Natural killer cell (primary cell): ENCODE data around the gene ITGB4. TPM values are rescaled to one million over a fixed set of nuclear protein-coding genes. Genes with fewer than 3 reads are reported as not detected.

Experiments
- ATAC-seq, 3 donors: fragments of 150-1000 bp in 2 of 3; fragments of 200-7000 bp in 1 of 3; cut with Tn5 transposase; 1 replicate in 1 of 3; 2 replicates in 2 of 3; pipeline ENCODE4 v1.10.0; 2021; ENCODE audit warnings: mild to moderate bottlenecking in 2 of 3, moderate library complexity in 2 of 3
- DNase-seq, 2 donors: peaks; one replicate each; pipeline versions ENCODE4 v3.0.0 to v3.0.0-alpha.2; 2013 to 2021; ENCODE audit warnings: mixed read lengths in 1 of 2
- H3K27ac ChIP-seq: one replicate; pipeline ENCODE4 v1.5.1; 2013; ENCODE audit warnings: mild to moderate bottlenecking, low read length
- H3K27me3 ChIP-seq: one replicate; pipeline ENCODE4 v1.6.1; 2013; ENCODE audit warnings: low read length; ENCODE audit not compliant: control insufficient read depth, insufficient read depth
- H3K36me3 ChIP-seq: one replicate; pipeline ENCODE4 v1.6.1; 2013; ENCODE audit warnings: low read length; ENCODE audit not compliant: control insufficient read depth, insufficient read depth
- H3K4me1 ChIP-seq: one replicate; pipeline ENCODE4 v1.6.1; 2013; ENCODE audit warnings: low read length; ENCODE audit not compliant: control insufficient read depth, insufficient read depth
- H3K4me3 ChIP-seq: one replicate; pipeline ENCODE4 v1.5.1; 2013; ENCODE audit warnings: low read length
- H3K9me3 ChIP-seq: one replicate; pipeline ENCODE4 v1.6.1; 2013; ENCODE audit warnings: low read length; ENCODE audit not compliant: control insufficient read depth, insufficient read depth
- H3K27ac Mint-ChIP-seq, 2 donors: one replicate each; pipeline ENCODE4 v1.8.0; 2022; ENCODE audit warnings: mild to moderate bottlenecking in 2 of 2, mixed read lengths in 2 of 2, moderate library complexity in 1 of 2
- H3K27me3 Mint-ChIP-seq, 2 donors: one replicate each; pipeline ENCODE4 v1.8.0; 2022; ENCODE audit warnings: low read depth in 2 of 2, mixed read lengths in 2 of 2
- H3K36me3 Mint-ChIP-seq: one replicate; pipeline ENCODE4 v1.8.0; 2022; ENCODE audit warnings: mixed read lengths
- H3K4me1 Mint-ChIP-seq, 2 donors: one replicate each; pipeline ENCODE4 v1.8.0; 2022; ENCODE audit warnings: mixed read lengths in 2 of 2
- H3K4me3 Mint-ChIP-seq: one replicate; pipeline ENCODE4 v1.8.0; 2022; ENCODE audit warnings: mild to moderate bottlenecking, moderate library complexity, mixed read lengths
- H3K9me3 Mint-ChIP-seq, 2 donors: one replicate each; pipeline ENCODE4 v1.8.0; 2022; ENCODE audit warnings: mixed read lengths in 2 of 2
- CTCF ChIP-seq: fragments of 200-600 bp; IDR thresholded peaks from one replicate; pipeline ENCODE4 v1.8.0; 2022; ENCODE audit warnings: antibody characterized with exemption
- WGBS: methylation state at CpG from one replicate; pipeline ENCODE4 v1.1.7; 2013; ENCODE audit warnings: missing lambda C conversion rate; ENCODE audit not compliant: insufficient coverage; 5-methylcytosine and 5-hydroxymethylcytosine counted together
- intact Hi-C: fragments of 100-400 bp; cut with micrococcal nuclease; formaldehyde crosslinking; loops from one replicate; pipeline ENCODE4 v1.14.2; 2022
- total RNA-seq, 4 donors: library from RNA; stranded (reverse); fragments of 120-200 nt in 1 of 4; gene quantifications; one replicate each; pipeline versions ENCODE4 v1.2.3 to v1.2.4, GENCODE V29; 2013 to 2022

ITGB4 gene
- total RNA-seq, 3 donors from 2014 or later (not counting 1 experiment from before 2014, with no cell fraction given) = 0.38 to 1.0 (median 0.68) TPM

GRCh38 chr17:75731716-75732498, 10.6 kb downstream of the ITGB4 start:
- 91% methylated on average over 31 of the region's 31 CpGs for WGBS
- ATAC-seq = no peak
- H3K9me3 ChIP-seq = no peaks in the 10 kb centered on the region
- Mint-ChIP-seq H3K27ac (no peak overlapping the region), H3K4me1 (no peaks in the 10 kb centered on the region), H3K4me3 (no peak overlapping the region), H3K36me3 (no peaks in the 10 kb centered on the region), H3K27me3 (no peaks in the 10 kb centered on the region), H3K9me3 (no peaks in the 10 kb centered on the region)
- H3K36me3 ChIP-seq = no peaks in the 10 kb centered on the region
- H3K27ac ChIP-seq = no peak overlapping the region
- H3K4me3 ChIP-seq = no peak overlapping the region
- TF ChIP-seq CTCF = no peak
- H3K27me3 ChIP-seq = no peaks in the 10 kb centered on the region
- H3K4me1 ChIP-seq = peaks cover 3% of the 10 kb centered on the region
- no peak for DNase-seq
- intact Hi-C loops = no loop called here

- WGBS = 97% methylated on average over 18 of the region's 18 CpGs
- no peaks in the 10 kb centered on the region for H3K36me3 ChIP-seq
- no peak for TF ChIP-seq CTCF
- peaks cover 0 to 6% of the 10 kb centered on the region in 2 donors for H3K4me1 Mint-ChIP-seq
- H3K27ac ChIP-seq = no peak overlapping the region
- no peak for ATAC-seq
- no peaks in the 10 kb centered on the region for H3K27me3 Mint-ChIP-seq
- intact Hi-C loops = no loop called here
- peaks cover 10% of the 10 kb centered on the region for H3K4me1 ChIP-seq
- no peak overlapping the region for H3K4me3 ChIP-seq
- H3K4me3 Mint-ChIP-seq = no peak overlapping the region
- DNase-seq = no peak
- no peaks in the 10 kb centered on the region for H3K9me3 Mint-ChIP-seq
- no peaks in the 10 kb centered on the region for H3K36me3 Mint-ChIP-seq
- H3K27me3 ChIP-seq = no peaks in the 10 kb centered on the region
- H3K27ac Mint-ChIP-seq = no peak overlapping the region
- H3K9me3 ChIP-seq = no peaks in the 10 kb centered on the region
Observed at GRCh38 chr17:75733471-75733870, 12.2 kb downstream of the ITGB4 start.

- TF ChIP-seq CTCF = no peak
- H3K4me1 ChIP-seq = peaks cover 12% of the 10 kb centered on the region
- Mint-ChIP-seq H3K4me1 (peaks cover 0 to 8% of the 10 kb centered on the region in 2 donors), H3K27me3 (no peaks in the 10 kb centered on the region), H3K9me3 (no peaks in the 10 kb centered on the region), H3K4me3 (no peak overlapping the region), H3K27ac (no peak overlapping the region), H3K36me3 (no peaks in the 10 kb centered on the region)
- H3K9me3 ChIP-seq = no peaks in the 10 kb centered on the region
- intact Hi-C loops = no loop called here
- no peak for DNase-seq
- no peaks in the 10 kb centered on the region for H3K27me3 ChIP-seq
- ATAC-seq = no peak
- no peaks in the 10 kb centered on the region for H3K36me3 ChIP-seq
- WGBS = 75% methylated on average over 3 of the region's 4 CpGs
- H3K4me3 ChIP-seq = no peak overlapping the region
- H3K27ac ChIP-seq = no peak overlapping the region
Observed at GRCh38 chr17:75734674-75735294, 13.5 kb downstream of the ITGB4 start.
